SU-DHL-6 (cell line): ENCODE results near the gene ST6GALNAC3.
"Not testable (repeated sequence)": the region's sequence is repeated elsewhere in the genome, so short reads cannot be mapped to it uniquely, and the experiment has no call there.

Experiments used
- H2AFZ ChIP-seq: fragments of 200-600 bp; sonication (generic); 2 replicates; pipeline ENCODE4 v1.6.1; 2014; ENCODE audit warnings: low read depth, mild to moderate bottlenecking, moderate library complexity, mixed read lengths, antibody characterized with exemption, low read length; ENCODE audit not compliant: severe bottlenecking
- H3F3A ChIP-seq: fragments of 200-600 bp; shearing (Covaris generic); 2 replicates; pipeline ENCODE4 v1.6.0; 2016; ENCODE audit warnings: antibody characterized with exemption, mild to moderate bottlenecking; ENCODE audit not compliant: insufficient read depth
- H3K27ac ChIP-seq: fragments of 200-600 bp; sonication (generic); 2 replicates; pipeline ENCODE4 v1.5.1; 2016; ENCODE audit warnings: low read depth, mild to moderate bottlenecking, low read length, moderate library complexity, mixed read lengths
- H3K27me3 ChIP-seq: fragments of 200-600 bp; sonication (generic), shearing (Covaris generic); 2 replicates; pipeline ENCODE4 v1.6.0; 2014; ENCODE audit warnings: mild to moderate bottlenecking, low read length
- H3K36me3 ChIP-seq: fragments of 200-600 bp; sonication (generic); 2 replicates; pipeline ENCODE4 v1.6.1; 2014; ENCODE audit warnings: mild to moderate bottlenecking, low read length, mixed read lengths
- H3K4me2 ChIP-seq: fragments of 300-600, 200-600 bp; shearing (Covaris generic), sonication (generic); 2 replicates; pipeline ENCODE4 v1.6.0; 2014; ENCODE audit warnings: low read length, low read depth, mild to moderate bottlenecking; ENCODE audit not compliant: poor library complexity, severe bottlenecking
- H3K4me3 ChIP-seq: fragments of 200-600 bp; sonication (generic); 2 replicates; pipeline ENCODE4 v1.5.1; 2014; ENCODE audit warnings: antibody characterized with exemption, low read length, mild to moderate bottlenecking, mixed read lengths; ENCODE audit not compliant: insufficient read depth, poor library complexity, severe bottlenecking
- H3K79me2 ChIP-seq: fragments of 200-600 bp; sonication (generic); 2 replicates; pipeline ENCODE4 v1.6.1; 2014; ENCODE audit warnings: mild to moderate bottlenecking, low read length, moderate library complexity; ENCODE audit not compliant: insufficient read depth
- H3K9ac ChIP-seq: fragments of 200-600 bp; sonication (generic); 2 replicates; pipeline ENCODE4 v1.7.0; 2014; ENCODE audit warnings: mild to moderate bottlenecking, low read length
- H3K9me2 ChIP-seq: fragments of 200-600 bp; sonication (generic); replicated peaks from 2 replicates; pipeline ENCODE4 v1.6.1; 2014; ENCODE audit warnings: low read length; ENCODE audit not compliant: insufficient read depth
- H3K9me3 ChIP-seq: fragments of 200-600 bp; sonication (generic); 2 replicates; pipeline ENCODE4 v1.6.1; 2014; ENCODE audit warnings: low read length, mixed read lengths; ENCODE audit not compliant: insufficient read depth
- H4K20me1 ChIP-seq: fragments of 200-600 bp; sonication (generic); 2 replicates; pipeline ENCODE4 v1.6.1; 2014; ENCODE audit warnings: low read depth, mild to moderate bottlenecking, antibody characterized with exemption, low read length, moderate library complexity, mixed read lengths
- EZH2phosphoT487 ChIP-seq: fragments of 200-600 bp; sonication (generic), shearing (Covaris generic); conservative IDR thresholded peaks from 2 replicates; pipeline ENCODE4 v1.6.1; 2018; ENCODE audit warnings: mild to moderate bottlenecking, antibody characterized with exemption, low read length, moderate library complexity, mixed read lengths
- TF ChIP-seq, protein P1 (sequence below): fragments of 200-600 bp; sonication (generic); IDR thresholded peaks from one replicate; pipeline ENCODE4 v1.5.1; 2017; ENCODE audit warnings: antibody characterized with exemption, mild to moderate bottlenecking, low read length, moderate library complexity; ENCODE audit not compliant: insufficient read depth, poor library complexity, severe bottlenecking

The ST6GALNAC3 gene

GRCh38 chr1:76109901-76110560 is 35.5 kb downstream of the ST6GALNAC3 start:
- Histone ChIP-seq H4K20me1 (no peaks in the 10 kb centered on the region), H2AFZ (no peak overlapping the region), H3K4me3 (no peak overlapping the region), H3K27me3 (no peaks in the 10 kb centered on the region), H3K79me2 (no peaks in the 10 kb centered on the region), H3K27ac (no peak overlapping the region), H3K9ac (no peak overlapping the region), H3K4me2 (no peak overlapping the region), H3K9me3 (no peaks in the 10 kb centered on the region), H3K36me3 (no peaks in the 10 kb centered on the region), H3K9me2 (no peaks in the 10 kb centered on the region), H3F3A (no peaks in the 10 kb centered on the region)
- TF ChIP-seq, protein P1, sequence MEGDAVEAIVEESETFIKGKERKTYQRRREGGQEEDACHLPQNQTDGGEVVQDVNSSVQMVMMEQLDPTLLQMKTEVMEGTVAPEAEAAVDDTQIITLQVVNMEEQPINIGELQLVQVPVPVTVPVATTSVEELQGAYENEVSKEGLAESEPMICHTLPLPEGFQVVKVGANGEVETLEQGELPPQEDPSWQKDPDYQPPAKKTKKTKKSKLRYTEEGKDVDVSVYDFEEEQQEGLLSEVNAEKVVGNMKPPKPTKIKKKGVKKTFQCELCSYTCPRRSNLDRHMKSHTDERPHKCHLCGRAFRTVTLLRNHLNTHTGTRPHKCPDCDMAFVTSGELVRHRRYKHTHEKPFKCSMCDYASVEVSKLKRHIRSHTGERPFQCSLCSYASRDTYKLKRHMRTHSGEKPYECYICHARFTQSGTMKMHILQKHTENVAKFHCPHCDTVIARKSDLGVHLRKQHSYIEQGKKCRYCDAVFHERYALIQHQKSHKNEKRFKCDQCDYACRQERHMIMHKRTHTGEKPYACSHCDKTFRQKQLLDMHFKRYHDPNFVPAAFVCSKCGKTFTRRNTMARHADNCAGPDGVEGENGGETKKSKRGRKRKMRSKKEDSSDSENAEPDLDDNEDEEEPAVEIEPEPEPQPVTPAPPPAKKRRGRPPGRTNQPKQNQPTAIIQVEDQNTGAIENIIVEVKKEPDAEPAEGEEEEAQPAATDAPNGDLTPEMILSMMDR = no peak
- no peak for TF ChIP-seq EZH2phosphoT487

- Histone ChIP-seq H4K20me1 (no peaks in the 10 kb centered on the region), H3K27me3 (no peaks in the 10 kb centered on the region), H2AFZ (no peak overlapping the region), H3F3A (no peaks in the 10 kb centered on the region), H3K9ac (no peak overlapping the region), H3K27ac (no peak overlapping the region), H3K79me2 (no peaks in the 10 kb centered on the region), H3K36me3 (no peaks in the 10 kb centered on the region), H3K9me2 (no peaks in the 10 kb centered on the region), H3K4me3 (no peak overlapping the region), H3K4me2 (no peak overlapping the region), H3K9me3 (no peaks in the 10 kb centered on the region)
- TF ChIP-seq EZH2phosphoT487 = no peak
- TF ChIP-seq, protein P1 = no peak
Observed at GRCh38 chr1:76110666-76111065, 36.1 kb downstream of the ST6GALNAC3 start.

DNA sequence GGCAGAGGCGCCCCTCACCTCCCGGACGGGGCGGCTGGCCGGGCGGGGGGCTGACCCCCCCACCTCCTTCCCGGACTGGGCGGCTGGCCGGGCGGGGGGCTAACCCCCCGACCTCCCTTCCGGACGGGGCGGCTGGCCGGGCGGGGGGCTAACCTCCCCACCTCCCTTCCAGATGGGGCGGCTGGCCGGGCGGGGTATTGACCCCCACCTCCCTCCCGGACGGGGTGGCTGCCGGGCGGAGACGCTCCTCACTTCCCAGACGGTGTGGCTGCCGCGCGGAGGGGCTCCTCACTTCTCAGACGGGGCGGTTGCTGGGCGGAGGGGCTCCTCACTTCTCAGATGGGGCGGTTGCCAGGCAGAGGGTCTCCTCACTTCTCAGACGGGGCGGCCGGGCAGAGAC is 37.8 kb downstream of the ST6GALNAC3 start:
- H4K20me1 ChIP-seq, H3K27me3 ChIP-seq, H2AFZ ChIP-seq, H3K9ac ChIP-seq, H3K4me3 ChIP-seq, H3K36me3 ChIP-seq, H3K27ac ChIP-seq, H3K9me3 ChIP-seq, H3K9me2 ChIP-seq, H3K4me2 ChIP-seq, H3F3A ChIP-seq, H3K79me2 ChIP-seq: not testable (repeated sequence)

DNA sequence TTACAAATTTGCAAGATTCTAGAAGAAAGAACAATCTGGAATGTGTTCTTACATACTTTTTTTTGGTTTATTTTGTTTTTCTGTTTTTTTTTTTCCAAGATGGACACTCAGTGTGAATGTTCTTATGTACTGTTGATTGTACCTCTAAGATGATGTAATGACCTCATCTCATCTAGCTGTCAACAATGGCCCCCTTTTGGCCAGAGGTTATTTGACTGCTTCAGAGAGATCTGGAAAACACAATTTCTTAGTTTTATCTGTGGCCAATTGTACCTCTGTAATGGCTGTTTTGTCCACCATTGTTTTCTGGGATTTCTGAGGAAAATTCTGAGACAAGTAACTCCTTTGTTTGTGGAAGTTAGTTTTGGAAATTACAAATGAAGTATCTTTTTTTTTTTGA is 38.9 kb downstream of the ST6GALNAC3 start:
- Histone ChIP-seq H3K27ac (no peak overlapping the region), H3K4me3 (no peak overlapping the region), H3F3A (no peaks in the 10 kb centered on the region), H3K4me2 (no peak overlapping the region), H3K9me3 (no peaks in the 10 kb centered on the region), H4K20me1 (no peaks in the 10 kb centered on the region), H3K36me3 (no peaks in the 10 kb centered on the region), H2AFZ (no peak overlapping the region), H3K9ac (no peak overlapping the region), H3K9me2 (no peaks in the 10 kb centered on the region), H3K27me3 (no peaks in the 10 kb centered on the region), H3K79me2 (no peaks in the 10 kb centered on the region)
- TF ChIP-seq, protein P1 = no peak
- no peak for TF ChIP-seq EZH2phosphoT487
